K562 (cell line): ENCODE data around the gene SCT.

Experiments
- ATF6 ChIP-seq: sonication (generic); formaldehyde crosslinking; IDR thresholded peaks from 2 replicates; pipeline ENCODE4 v1.4.0; 2020; ENCODE audit warnings: mild to moderate bottlenecking, missing genetic modification reagents
- CBX5 ChIP-seq: IDR thresholded peaks from 2 replicates; pipeline ENCODE4 v1.6.1; 2014; ENCODE audit warnings: low read depth, borderline replicate concordance
- CTCF ChIP-seq, 3 experiments: IDR thresholded peaks in 2 of 3; conservative IDR thresholded peaks in 1 of 3; 2 replicates each; pipeline ENCODE4 v1.5.1; 2011 to 2012; ENCODE audit warnings: low read length in 3 of 3, mild to moderate bottlenecking in 3 of 3, control low read depth in 2 of 3, improper control_type of control experiment in 1 of 3, inconsistent platforms in 1 of 3, low read depth in 1 of 3, mixed read lengths in 1 of 3, moderate library complexity in 1 of 3; ENCODE audit not compliant: insufficient read depth in 2 of 3
- EP300 ChIP-seq: IDR thresholded peaks from 2 replicates; pipeline ENCODE4 v1.6.1; 2012; ENCODE audit warnings: low read length, improper control_type of control experiment
- ESRRA ChIP-seq: fragments of 450-650 bp; IDR thresholded peaks from 2 replicates; pipeline ENCODE4 v1.6.1; 2014; ENCODE audit warnings: low read depth, mild to moderate bottlenecking, moderate library complexity, borderline replicate concordance
- GATA2 ChIP-seq: sonication (generic); formaldehyde crosslinking; IDR thresholded peaks from 2 replicates; pipeline ENCODE4 v1.4.0; 2020; ENCODE audit warnings: mild to moderate bottlenecking, missing genetic modification reagents
- HDAC2 ChIP-seq: fragments of 450-650 bp; IDR thresholded peaks from 2 replicates; pipeline ENCODE4 v1.6.1; 2016; ENCODE audit warnings: mild to moderate bottlenecking
- MAFK ChIP-seq: IDR thresholded peaks from 2 replicates; pipeline ENCODE4 v1.6.1; 2011; ENCODE audit warnings: low read length, improper control_type of control experiment
- NR4A1 ChIP-seq, 2 experiments: fragments of 250-450 bp in 1 of 2; fragments of 450-650 bp in 1 of 2; sonication (Bioruptor Pico) in 1 of 2; IDR thresholded peaks; 2 replicates each; pipeline versions ENCODE4 v1.4.0 to v1.6.1; 2016 to 2020; ENCODE audit warnings: mild to moderate bottlenecking in 2 of 2, missing compliant biosample characterization in 1 of 2, missing genetic modification characterization in 1 of 2, moderate library complexity in 1 of 2
- PHF8 ChIP-seq: fragments of 200-600 bp; sonication (generic); IDR thresholded peaks from 2 replicates; pipeline ENCODE4 v1.6.1; 2012; ENCODE audit warnings: mixed run types, mild to moderate bottlenecking, inconsistent platforms, low read length, moderate library complexity, borderline replicate concordance
- POLR2A ChIP-seq: fragments of 450-650 bp; conservative IDR thresholded peaks from 2 replicates; pipeline ENCODE4 v1.6.1; 2016
- TF ChIP-seq, protein P1 (sequence below), 2 experiments: fragments of 450-650 bp in 1 of 2; sonication (generic) in 1 of 2; formaldehyde crosslinking in 1 of 2; IDR thresholded peaks; 2 replicates each; pipeline versions ENCODE4 v1.7.1 to v1.9.0; 2016 to 2022; ENCODE audit warnings: inconsistent platforms in 1 of 2, mild to moderate bottlenecking in 1 of 2, missing genetic modification reagents in 1 of 2

DNA sequence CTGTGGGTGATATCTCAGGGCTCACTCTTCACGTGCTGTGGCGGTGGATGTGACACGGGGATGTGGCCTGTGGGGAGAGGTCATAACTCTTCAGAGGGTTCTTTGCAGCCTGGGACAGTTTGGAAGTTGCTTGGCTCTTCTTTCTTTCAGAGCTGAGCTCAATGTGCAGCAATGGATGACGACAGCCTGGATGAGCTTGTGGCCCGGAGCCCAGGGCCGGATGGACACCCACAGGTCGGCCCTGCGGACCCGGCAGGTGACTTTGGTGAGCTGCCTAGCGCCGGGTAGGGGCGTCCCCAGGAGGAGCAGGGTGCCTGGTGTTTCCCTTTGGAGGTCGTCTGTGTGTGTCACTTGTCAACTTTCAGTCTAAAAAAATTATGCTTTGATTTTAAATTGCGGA lies 45.6 kb downstream of the SCT start:
- TF ChIP-seq CBX5 (no peak), HDAC2 (no peak), PHF8 (no peak), CTCF (IDR thresholded peaks at IDR 0.05 in 2 of 3, conservative IDR thresholded peaks at IDR 0.05 in 1 of 3; ENCODE audit: insufficient read depth in 2 of 3, low read depth in 1 of 3, low read length in 3 of 3) (no peak), ATF6 (CRISPR knock-in tag) (no peak), GATA2 (CRISPR knock-in tag) (no peak), NR4A1 (CRISPR knock-in tag; IDR thresholded peaks at IDR 0.05) (no peak), NR4A1 (tag; IDR thresholded peaks at IDR 0.05) (no peak), POLR2A (no peak), EP300 (no peak), MAFK (no peak), ESRRA (no peak)
- TF ChIP-seq, protein P1, sequence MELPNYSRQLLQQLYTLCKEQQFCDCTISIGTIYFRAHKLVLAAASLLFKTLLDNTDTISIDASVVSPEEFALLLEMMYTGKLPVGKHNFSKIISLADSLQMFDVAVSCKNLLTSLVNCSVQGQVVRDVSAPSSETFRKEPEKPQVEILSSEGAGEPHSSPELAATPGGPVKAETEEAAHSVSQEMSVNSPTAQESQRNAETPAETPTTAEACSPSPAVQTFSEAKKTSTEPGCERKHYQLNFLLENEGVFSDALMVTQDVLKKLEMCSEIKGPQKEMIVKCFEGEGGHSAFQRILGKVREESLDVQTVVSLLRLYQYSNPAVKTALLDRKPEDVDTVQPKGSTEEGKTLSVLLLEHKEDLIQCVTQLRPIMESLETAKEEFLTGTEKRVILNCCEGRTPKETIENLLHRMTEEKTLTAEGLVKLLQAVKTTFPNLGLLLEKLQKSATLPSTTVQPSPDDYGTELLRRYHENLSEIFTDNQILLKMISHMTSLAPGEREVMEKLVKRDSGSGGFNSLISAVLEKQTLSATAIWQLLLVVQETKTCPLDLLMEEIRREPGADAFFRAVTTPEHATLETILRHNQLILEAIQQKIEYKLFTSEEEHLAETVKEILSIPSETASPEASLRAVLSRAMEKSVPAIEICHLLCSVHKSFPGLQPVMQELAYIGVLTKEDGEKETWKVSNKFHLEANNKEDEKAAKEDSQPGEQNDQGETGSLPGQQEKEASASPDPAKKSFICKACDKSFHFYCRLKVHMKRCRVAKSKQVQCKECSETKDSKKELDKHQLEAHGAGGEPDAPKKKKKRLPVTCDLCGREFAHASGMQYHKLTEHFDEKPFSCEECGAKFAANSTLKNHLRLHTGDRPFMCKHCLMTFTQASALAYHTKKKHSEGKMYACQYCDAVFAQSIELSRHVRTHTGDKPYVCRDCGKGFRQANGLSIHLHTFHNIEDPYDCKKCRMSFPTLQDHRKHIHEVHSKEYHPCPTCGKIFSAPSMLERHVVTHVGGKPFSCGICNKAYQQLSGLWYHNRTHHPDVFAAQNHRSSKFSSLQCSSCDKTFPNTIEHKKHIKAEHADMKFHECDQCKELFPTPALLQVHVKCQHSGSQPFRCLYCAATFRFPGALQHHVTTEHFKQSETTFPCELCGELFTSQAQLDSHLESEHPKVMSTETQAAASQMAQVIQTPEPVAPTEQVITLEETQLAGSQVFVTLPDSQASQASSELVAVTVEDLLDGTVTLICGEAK (IDR thresholded peaks at IDR 0.05), result no peak
- TF ChIP-seq, protein P1 (CRISPR knock-in tag; IDR thresholded peaks at IDR 0.05), result no peak
